ENCODE measurements around the gene FGGY. TPM values are rescaled to one million over a fixed set of nuclear protein-coding genes. Genes with fewer than 3 reads are reported as not detected.

FGGY gene
- total RNA-seq = 22.0 and 30.7 TPM in 2 replicates

GRCh38 chr1:59296358-59297256 lies at the start of gene FGGY:
Gene FGGY, plus strand, starts transcription at chr1:59297094. Its CDS starts 24,456 bp downstream, at chr1:59321550.

Data from cardiac ventricle fibroblast (primary cell).